Activated CD4-positive, alpha-beta T cell treated with anti-CD3 and anti-CD28 coated beads, Interleukin-2, amount 10 ng/mL, durations not matched to agents 24 days and 14 days (primary cell): ENCODE results near the gene PIKFYVE. TPM values are rescaled to one million over a fixed set of nuclear protein-coding genes. Genes with fewer than 3 reads are reported as not detected.
"Not testable (repeated sequence)": the region's sequence is repeated elsewhere in the genome, so short reads cannot be mapped to it uniquely, and the experiment has no call there.

Experiments
- DNase-seq: peaks from one replicate; pipeline ENCODE4 v3.0.0; 2022
- H3K27ac Mint-ChIP-seq: one replicate; pipeline ENCODE4 v1.8.0; 2022; ENCODE audit warnings: mild to moderate bottlenecking, mixed read lengths
- H3K27me3 Mint-ChIP-seq: one replicate; pipeline ENCODE4 v1.8.0; 2022; ENCODE audit warnings: mixed read lengths
- H3K36me3 Mint-ChIP-seq: one replicate; pipeline ENCODE4 v1.8.0; 2022; ENCODE audit warnings: low read depth, mild to moderate bottlenecking, mixed read lengths
- H3K4me1 Mint-ChIP-seq: one replicate; pipeline ENCODE4 v1.8.0; 2021; ENCODE audit warnings: mixed read lengths
- H3K4me3 Mint-ChIP-seq: one replicate; pipeline ENCODE4 v1.8.0; 2022; ENCODE audit warnings: mild to moderate bottlenecking, moderate library complexity, mixed read lengths
- H3K9me3 Mint-ChIP-seq: one replicate; pipeline ENCODE4 v1.8.0; 2021; ENCODE audit warnings: mixed read lengths
- intact Hi-C: fragments of 100-400 bp; cut with micrococcal nuclease; formaldehyde crosslinking; loops from one replicate; pipeline ENCODE4 v1.15.1; 2023
- total RNA-seq: library from RNA; stranded (reverse); gene quantifications from 2 replicates; pipeline ENCODE4 v1.2.3, GENCODE V29; 2022

The PIKFYVE gene
- total RNA-seq, 1 donor from 2014 or later = 29.4 TPM

DNA sequence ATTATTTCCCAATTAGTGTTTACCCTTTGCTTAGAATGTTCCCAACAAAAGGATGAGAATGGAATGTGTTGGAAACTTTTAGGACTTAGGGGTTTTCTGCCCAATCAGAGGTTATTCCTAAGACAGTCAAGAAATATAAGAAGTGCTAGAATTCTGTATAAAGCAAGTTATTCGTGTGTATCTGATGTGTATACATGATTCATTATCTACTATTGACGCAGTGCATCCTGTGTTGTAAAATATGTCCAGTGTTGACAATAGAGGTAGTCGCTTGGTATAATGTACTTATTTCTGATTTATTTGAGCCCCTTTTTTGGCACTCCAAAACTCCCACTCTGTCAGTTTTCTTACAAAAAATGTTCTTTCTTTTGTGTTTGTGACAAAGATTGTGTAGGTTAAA lies 881 bp downstream of the PIKFYVE start:
- H3K27ac Mint-ChIP-seq = peak overlapping the region; percentile 94
- H3K36me3 Mint-ChIP-seq = peaks cover 23% of the 10 kb centered on the region
- peak overlapping the region; percentile 95 for H3K4me3 Mint-ChIP-seq
- no peaks in the 10 kb centered on the region for H3K27me3 Mint-ChIP-seq
- H3K9me3 Mint-ChIP-seq = no peaks in the 10 kb centered on the region
- no peak for DNase-seq
- peaks cover 41% of the 10 kb centered on the region for H3K4me1 Mint-ChIP-seq
- intact Hi-C loops = loop anchor here (1.0 to 5.0 kb wide), 7 partner anchors 12 to 1903 kb away; partner anchors contain the start of genes CCNYL1, IDH1, KLF7 and METTL21A

DNA sequence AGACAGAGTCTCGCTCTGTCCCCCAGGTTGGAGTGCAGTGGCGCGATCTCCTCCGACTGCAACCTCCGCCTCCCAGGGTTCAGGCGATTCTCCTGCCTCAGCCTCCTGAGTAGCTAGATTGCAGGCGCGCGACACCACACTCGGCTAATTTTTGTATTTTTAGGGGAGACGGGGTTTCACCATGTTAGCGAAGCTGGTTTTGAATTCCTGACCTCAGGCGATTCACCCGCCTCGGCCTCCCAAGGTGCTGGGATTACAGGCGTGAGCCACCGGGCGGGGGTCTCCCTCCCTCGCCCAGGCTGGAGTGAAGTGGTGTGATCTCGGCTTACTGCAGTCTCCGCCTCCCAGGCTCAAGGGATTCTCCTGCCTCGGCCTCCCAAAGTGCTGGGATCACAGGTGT lies 1.5 kb downstream of the PIKFYVE start:
- Mint-ChIP-seq H3K36me3 (peaks cover 26% of the 10 kb centered on the region), H3K27ac (peak overlapping the region; percentile 63), H3K4me1 (peaks cover 41% of the 10 kb centered on the region), H3K4me3 (peak overlapping the region; percentile 95)
- H3K9me3 Mint-ChIP-seq, DNase-seq, H3K27me3 Mint-ChIP-seq: not testable (repeated sequence)
- intact Hi-C loops = loop anchor here (2.0 to 5.0 kb wide), 5 partner anchors 51 to 1100 kb away; partner anchors contain the start of genes CCNYL1, KLF7, METTL21A and PLEKHM3

DNA sequence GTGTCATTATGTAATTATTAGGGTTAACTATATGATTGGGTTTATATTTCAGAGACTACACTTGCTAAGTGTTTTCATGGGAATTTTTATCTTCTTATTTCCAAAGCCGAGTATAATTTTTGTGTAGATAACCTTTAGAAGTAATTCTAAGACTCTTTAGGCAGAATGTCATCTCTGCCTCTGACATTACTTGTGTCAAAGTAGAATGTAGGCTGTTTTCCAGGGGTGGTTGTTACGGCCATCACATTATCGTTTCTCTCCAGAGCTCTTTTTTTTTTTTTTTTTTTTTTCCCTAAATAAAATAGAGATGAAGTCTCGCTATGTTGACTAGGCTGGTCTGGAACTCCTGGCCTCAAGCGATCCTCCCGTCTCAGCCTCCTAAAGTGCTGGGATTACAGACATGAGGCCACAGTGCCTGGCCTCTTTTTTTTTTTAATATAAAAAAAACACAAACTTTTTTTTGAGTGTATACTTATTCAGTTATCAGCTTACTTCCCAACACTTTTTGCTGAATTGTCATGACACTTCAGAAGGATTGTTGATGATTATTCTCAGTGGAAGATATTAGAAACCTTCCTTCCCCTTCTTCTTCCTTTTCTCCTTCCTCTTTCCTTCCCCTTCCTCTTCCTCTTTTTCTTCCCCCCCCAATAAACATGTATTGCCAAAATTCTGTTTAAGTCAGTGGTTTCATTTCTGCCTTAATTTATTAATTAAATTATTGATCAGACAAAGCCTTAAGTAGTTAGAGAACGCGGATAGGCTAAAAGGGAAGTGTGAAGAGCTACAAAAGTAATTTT lies 2.3 kb downstream of the PIKFYVE start:
- H3K27me3 Mint-ChIP-seq = no peaks in the 10 kb centered on the region
- peaks cover 24% of the 10 kb centered on the region for H3K36me3 Mint-ChIP-seq
- peaks cover 38% of the 10 kb centered on the region for H3K4me1 Mint-ChIP-seq
- no peak for DNase-seq
- intact Hi-C loops = loop anchor here (5.0 kb wide), 2 partner anchors 241 to 1101 kb away; partner anchors contain the start of genes KLF7 and PLEKHM3
- peak overlapping the region; percentile 95 for H3K4me3 Mint-ChIP-seq
- no peak overlapping the region for H3K27ac Mint-ChIP-seq
- H3K9me3 Mint-ChIP-seq = no peaks in the 10 kb centered on the region

DNA sequence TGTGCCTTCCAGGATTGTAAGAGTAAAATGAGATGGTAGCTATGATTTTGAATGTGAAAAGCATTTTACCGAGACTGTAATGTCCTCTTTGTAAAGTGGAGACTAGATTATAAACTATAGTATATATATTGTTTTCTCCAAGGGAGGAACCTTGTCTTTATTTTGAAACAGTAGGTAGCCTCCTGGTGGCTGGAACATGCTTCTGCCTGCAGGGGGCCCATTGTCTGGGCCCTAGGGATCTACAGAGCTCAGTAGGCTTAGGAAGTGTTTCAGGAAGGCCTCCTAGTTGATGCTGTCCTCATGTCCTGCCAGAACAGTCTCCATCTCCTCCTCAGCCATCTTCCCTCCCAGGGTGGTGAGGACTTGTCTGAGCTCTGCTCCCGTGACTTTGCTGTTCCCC lies 3.0 kb downstream of the PIKFYVE start:
- Mint-ChIP-seq H3K4me3 (no peak overlapping the region), H3K27me3 (no peaks in the 10 kb centered on the region), H3K36me3 (peaks cover 31% of the 10 kb centered on the region), H3K4me1 (peaks cover 38% of the 10 kb centered on the region), H3K27ac (no peak overlapping the region), H3K9me3 (no peaks in the 10 kb centered on the region)
- no peak for DNase-seq
- intact Hi-C loops = loop anchor here (5.0 kb wide), 2 partner anchors 242 to 1102 kb away; partner anchors contain the start of genes KLF7 and PLEKHM3

DNA sequence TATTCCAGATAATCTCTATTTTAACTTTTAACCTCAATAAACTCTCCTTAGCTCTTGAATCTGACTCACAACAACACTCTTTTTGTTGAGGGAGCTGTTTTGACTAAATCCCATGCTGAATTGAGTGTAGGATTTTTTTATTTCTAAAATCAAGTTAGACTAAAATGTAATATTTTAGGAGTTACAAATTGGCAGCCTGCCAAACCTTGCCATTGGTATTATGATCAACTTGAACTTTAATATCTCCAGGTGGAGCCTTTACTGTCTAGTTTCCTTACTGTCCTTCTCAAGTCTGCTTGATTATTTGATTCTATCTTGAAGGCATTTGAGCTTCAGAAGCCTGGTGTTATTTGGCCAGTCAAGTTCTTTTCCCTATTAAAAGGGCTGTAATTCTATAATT lies 8.7 kb downstream of the PIKFYVE start:
- Mint-ChIP-seq H3K4me1 (peaks cover 18% of the 10 kb centered on the region), H3K4me3 (no peak overlapping the region), H3K27ac (no peak overlapping the region), H3K27me3 (no peaks in the 10 kb centered on the region), H3K36me3 (peaks cover 67% of the 10 kb centered on the region), H3K9me3 (no peaks in the 10 kb centered on the region)
- intact Hi-C loops = no loop called here
- no peak for DNase-seq

DNA sequence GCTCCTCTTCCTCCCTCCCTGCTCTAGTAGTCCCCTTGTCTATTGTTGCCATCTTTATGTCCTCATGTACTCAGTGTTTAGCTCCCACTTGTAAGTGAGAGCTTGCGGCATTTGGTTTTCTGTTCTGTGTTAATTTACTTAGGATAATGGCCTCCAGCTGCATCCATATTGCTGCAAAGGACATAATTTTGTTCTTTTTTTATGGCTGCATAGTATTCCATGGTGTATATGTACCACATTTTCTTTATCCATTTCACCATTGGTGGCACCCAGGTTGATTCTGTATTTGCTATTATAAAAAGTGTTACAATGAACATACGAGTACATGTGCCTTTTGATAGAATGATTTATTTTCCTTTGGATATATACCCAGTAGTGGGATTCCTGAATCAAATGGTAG lies 12.5 kb downstream of the PIKFYVE start:
- peaks cover 81% of the 10 kb centered on the region for H3K36me3 Mint-ChIP-seq
- no peaks in the 10 kb centered on the region for H3K27me3 Mint-ChIP-seq
- no peak overlapping the region for H3K4me3 Mint-ChIP-seq
- no peak for DNase-seq
- H3K27ac Mint-ChIP-seq = no peak overlapping the region
- H3K4me1 Mint-ChIP-seq = peaks cover 24% of the 10 kb centered on the region
- H3K9me3 Mint-ChIP-seq = no peaks in the 10 kb centered on the region
- intact Hi-C loops = no loop called here

DNA sequence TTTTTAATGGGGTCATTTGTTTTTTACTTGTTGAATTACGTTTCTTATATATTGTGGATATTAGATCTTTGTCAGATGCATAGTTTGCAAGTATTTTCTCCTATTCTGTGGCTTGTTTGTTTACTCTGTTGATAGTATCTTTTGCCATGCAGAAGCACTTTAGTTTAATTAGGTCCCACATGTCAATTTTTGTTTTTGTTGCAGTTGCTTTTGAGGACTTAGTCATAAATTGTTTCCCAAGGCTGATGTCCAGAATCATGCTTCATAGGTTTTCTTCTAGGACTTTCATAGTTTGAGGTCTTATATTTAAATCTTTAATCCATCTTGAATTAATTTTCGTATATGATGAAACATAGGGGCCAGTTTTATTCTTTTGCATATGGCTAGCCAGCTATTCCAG lies 13.2 kb downstream of the PIKFYVE start:
- DNase-seq = no peak
- no peak overlapping the region for H3K27ac Mint-ChIP-seq
- peaks cover 77% of the 10 kb centered on the region for H3K36me3 Mint-ChIP-seq
- no peak overlapping the region for H3K4me3 Mint-ChIP-seq
- H3K27me3 Mint-ChIP-seq = no peaks in the 10 kb centered on the region
- H3K4me1 Mint-ChIP-seq = peaks cover 20% of the 10 kb centered on the region
- intact Hi-C loops = no loop called here
- no peaks in the 10 kb centered on the region for H3K9me3 Mint-ChIP-seq

DNA sequence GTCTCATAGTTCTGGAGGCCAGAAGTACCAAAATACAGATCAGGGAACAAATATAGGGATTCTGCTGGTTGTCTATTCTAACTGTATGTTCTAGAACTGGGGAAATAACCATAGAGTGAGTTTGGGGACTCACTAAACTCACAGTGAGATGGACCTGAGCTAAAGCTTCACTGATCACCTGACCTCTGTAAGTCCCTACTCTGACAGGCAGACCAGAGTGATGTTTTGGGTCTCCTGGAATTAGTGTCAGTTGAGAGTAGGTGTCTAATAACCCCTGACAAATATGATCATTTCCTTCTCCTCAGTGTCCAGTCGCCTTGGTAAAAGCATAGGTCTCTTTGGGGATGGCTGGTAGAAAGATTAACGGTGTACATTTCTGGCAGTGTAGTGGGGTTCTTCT lies 14.2 kb downstream of the PIKFYVE start:
- peaks cover 17% of the 10 kb centered on the region for H3K4me1 Mint-ChIP-seq
- no peaks in the 10 kb centered on the region for H3K9me3 Mint-ChIP-seq
- no peaks in the 10 kb centered on the region for H3K27me3 Mint-ChIP-seq
- no peak overlapping the region for H3K27ac Mint-ChIP-seq
- no peak for DNase-seq
- H3K4me3 Mint-ChIP-seq = no peak overlapping the region
- intact Hi-C loops = no loop called here
- H3K36me3 Mint-ChIP-seq = peaks cover 70% of the 10 kb centered on the region

DNA sequence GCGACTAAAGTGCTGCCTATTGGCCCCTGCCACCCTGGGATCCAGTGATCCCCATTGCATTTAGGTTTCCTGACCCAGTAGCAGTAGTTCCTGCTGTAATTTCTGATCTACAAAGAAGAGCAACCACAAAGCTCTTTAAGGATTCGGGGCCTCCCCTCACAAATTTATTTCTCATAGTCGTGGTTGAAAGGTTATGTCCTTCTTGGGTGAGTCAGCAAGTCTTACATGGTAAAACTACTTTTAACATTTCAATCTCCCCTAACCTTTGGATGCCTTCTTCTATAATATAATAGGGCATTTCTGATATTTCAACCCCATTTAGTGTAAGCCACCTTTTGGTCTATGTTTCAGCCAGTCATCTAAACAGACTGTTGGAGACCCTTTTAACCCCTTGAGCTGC lies 14.9 kb downstream of the PIKFYVE start:
- Mint-ChIP-seq H3K27me3 (no peaks in the 10 kb centered on the region), H3K4me3 (no peak overlapping the region), H3K27ac (peak overlapping the region; percentile 10), H3K36me3 (peaks cover 69% of the 10 kb centered on the region), H3K4me1 (peaks cover 16% of the 10 kb centered on the region), H3K9me3 (no peaks in the 10 kb centered on the region)
- intact Hi-C loops = no loop called here
- DNase-seq = no peak

DNA sequence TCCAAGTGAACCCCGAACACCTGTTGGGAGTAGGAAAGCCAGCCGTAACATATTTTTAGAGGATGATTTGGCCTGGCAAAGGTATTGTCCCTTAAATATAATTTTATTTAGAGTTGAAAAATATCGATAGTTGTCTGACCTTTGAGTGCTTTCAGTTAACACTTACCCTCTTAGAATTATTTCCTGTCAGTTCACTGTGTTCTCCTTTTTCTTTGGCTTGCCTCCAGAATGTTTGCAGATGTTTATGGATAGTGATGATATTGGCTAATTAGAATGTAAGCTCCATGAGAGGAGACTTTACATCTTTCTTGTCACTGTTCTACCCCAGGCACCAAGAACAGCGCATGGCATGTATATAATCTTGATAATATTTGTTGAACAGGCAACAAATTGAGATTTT lies 19.8 kb downstream of the PIKFYVE start:
- Mint-ChIP-seq H3K9me3 (peaks cover 15% of the 10 kb centered on the region), H3K27ac (no peak overlapping the region), H3K4me1 (peaks cover 7% of the 10 kb centered on the region), H3K27me3 (no peaks in the 10 kb centered on the region), H3K4me3 (no peak overlapping the region), H3K36me3 (peaks cover 58% of the 10 kb centered on the region)
- no peak for DNase-seq
- intact Hi-C loops = no loop called here

DNA sequence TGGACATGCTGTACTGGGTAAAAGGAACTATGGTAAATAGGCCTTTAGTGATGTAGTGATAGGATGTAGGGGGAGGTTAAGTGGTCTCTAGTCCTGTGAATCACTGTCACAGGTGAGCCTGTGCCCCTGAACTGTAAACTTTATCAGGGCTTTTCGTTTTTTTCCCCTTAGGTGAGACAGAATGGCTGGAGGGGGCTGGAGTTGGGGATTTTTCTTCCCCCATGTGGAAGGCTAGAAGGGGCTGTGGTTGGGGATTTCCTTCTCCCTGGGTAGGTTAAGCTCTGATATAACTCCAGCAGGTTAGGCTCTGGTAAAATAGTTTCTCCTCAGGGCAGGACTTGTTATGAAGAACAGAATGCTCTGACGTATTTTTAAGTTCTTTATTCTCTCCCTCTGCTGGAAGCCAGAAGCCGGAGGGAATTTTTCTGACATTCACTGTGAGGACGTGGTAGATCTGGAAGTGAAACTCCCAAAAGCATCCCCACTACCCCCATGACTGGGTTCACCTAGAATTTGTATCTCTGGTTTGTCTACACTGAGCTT lies 28.5 kb downstream of the PIKFYVE start:
- intact Hi-C loops = no loop called here
- Mint-ChIP-seq H3K36me3 (peaks cover 68% of the 10 kb centered on the region), H3K27ac (peak overlapping the region; percentile 22), H3K4me3 (no peak overlapping the region), H3K4me1 (peaks cover 28% of the 10 kb centered on the region), H3K9me3 (peaks cover 12% of the 10 kb centered on the region), H3K27me3 (no peaks in the 10 kb centered on the region)
- no peak for DNase-seq

DNA sequence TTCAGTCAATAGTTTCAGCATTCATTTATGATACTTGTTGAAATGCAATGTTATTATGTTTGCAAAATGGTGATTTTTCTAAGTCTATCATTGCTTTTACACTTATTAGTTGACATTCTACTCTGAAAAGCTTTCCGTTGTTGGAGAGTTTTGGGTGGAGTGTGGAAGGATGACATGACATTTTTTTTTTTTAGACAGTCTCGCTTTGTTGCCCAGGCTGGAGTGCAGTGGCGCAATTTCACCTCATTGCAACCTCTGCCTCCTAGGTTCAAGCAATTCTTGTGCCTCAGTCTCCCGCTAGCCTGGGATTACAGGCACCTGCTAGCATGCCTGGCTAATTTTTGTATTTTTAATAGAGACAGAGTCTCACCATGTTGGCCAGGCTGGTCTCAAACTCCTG lies 29.8 kb downstream of the PIKFYVE start:
- H3K4me1 Mint-ChIP-seq = peaks cover 29% of the 10 kb centered on the region
- no peaks in the 10 kb centered on the region for H3K27me3 Mint-ChIP-seq
- H3K27ac Mint-ChIP-seq = no peak overlapping the region
- no peak for DNase-seq
- H3K4me3 Mint-ChIP-seq = no peak overlapping the region
- intact Hi-C loops = no loop called here
- H3K36me3 Mint-ChIP-seq = peaks cover 69% of the 10 kb centered on the region
- H3K9me3 Mint-ChIP-seq = peaks cover 3% of the 10 kb centered on the region

DNA sequence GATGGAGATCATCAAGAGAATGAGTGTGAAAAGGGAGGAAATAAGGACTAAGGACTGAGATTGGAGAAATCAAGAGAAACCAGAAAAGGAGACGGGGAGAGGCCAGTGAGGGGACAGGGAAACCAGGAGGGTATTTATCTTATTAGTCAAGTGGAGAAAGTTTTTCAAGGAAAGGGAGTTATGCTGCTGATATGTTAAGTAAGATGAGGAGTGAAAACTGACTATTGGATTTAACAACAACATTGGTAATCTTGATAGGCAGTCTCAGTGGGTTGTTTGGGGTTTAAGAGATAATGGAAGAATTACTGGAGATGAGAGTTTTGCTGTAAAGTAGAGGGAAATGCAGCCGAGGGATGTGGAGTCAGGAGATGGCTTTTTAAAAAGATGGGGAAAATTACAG lies 30.6 kb downstream of the PIKFYVE start:
- H3K36me3 Mint-ChIP-seq = peaks cover 65% of the 10 kb centered on the region
- no peak overlapping the region for H3K27ac Mint-ChIP-seq

DNA sequence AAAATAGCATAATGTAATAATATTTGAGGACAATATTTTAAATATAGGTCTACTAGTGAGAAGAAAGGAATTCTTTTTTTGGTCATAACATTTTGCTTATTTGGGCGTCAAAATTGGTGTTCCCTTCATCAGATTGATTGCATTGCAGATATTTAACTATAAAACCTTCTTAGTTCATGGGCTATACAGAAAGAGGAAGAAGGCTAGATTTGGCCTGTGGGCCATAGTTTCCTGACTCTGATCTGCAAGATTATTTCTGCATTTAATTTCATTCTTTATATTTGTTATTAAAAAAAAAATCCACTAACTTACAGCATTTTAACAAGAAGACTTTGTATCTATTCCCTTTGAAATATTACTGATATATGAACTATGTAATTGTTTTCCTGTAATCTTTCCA lies 31.9 kb downstream of the PIKFYVE start:
- intact Hi-C loops = no loop called here
- no peak overlapping the region for H3K4me3 Mint-ChIP-seq
- peaks cover 56% of the 10 kb centered on the region for H3K36me3 Mint-ChIP-seq

More for the DNA sequence above, 30.6 kb downstream of the PIKFYVE start:
- H3K9me3 Mint-ChIP-seq = no peaks in the 10 kb centered on the region
- H3K4me3 Mint-ChIP-seq = no peak overlapping the region
- peaks cover 29% of the 10 kb centered on the region for H3K4me1 Mint-ChIP-seq
- intact Hi-C loops = no loop called here
- H3K27me3 Mint-ChIP-seq = no peaks in the 10 kb centered on the region
- DNase-seq = no peak

More for the DNA sequence above, 31.9 kb downstream of the PIKFYVE start:
- Mint-ChIP-seq H3K9me3 (no peaks in the 10 kb centered on the region), H3K4me1 (peaks cover 24% of the 10 kb centered on the region), H3K27me3 (no peaks in the 10 kb centered on the region), H3K27ac (no peak overlapping the region)
- no peak for DNase-seq
